ENCODE measurements around the gene PKHD1. TPM values are rescaled to one million over a fixed set of nuclear protein-coding genes. Genes with fewer than 3 reads are reported as not detected.

Gene PKHD1
- total RNA-seq, 1 experiment from 2014 or later: 0.03 TPM

GRCh38 chr6:51812231-51812630 is 275.2 kb downstream of the PKHD1 start:
- no peak for DNase-seq (ENCODE audit: low read depth, low spot score)
- in situ Hi-C loops (cut with HindIII; ENCODE audit: low pct_unique_long_range_greater_than_20kb, low sequenced_read_pairs): no loop called here

DNA sequence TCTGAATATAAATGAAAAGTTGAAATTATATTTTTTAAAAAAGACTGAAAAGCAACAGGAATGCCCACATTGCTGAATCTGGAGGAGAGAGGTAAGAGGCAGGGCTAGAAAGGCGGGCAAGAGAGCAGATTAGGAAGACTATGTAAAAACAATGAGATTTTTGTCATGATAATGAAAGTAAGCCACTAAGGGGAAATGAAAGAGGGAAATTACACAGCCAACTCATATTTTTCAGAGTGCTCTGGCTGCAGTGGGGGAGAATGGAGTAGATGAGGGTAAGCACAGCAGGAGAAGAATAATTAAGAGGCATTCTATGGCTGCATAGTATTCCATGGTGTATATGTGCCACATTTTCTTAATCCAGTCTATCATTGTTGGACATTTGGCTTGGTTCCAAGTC is 281.9 kb downstream of the PKHD1 start:
- in situ Hi-C loops (cut with HindIII; ENCODE audit: low pct_unique_long_range_greater_than_20kb, low sequenced_read_pairs): no loop called here
- no peak for DNase-seq (ENCODE audit: low read depth, low spot score)

- in situ Hi-C loops (cut with HindIII; ENCODE audit: low pct_unique_long_range_greater_than_20kb, low sequenced_read_pairs): no loop called here
- no peak for DNase-seq (ENCODE audit: low read depth, low spot score)
Measured at GRCh38 chr6:51800603-51801002, 286.8 kb downstream of the PKHD1 start.

DNA sequence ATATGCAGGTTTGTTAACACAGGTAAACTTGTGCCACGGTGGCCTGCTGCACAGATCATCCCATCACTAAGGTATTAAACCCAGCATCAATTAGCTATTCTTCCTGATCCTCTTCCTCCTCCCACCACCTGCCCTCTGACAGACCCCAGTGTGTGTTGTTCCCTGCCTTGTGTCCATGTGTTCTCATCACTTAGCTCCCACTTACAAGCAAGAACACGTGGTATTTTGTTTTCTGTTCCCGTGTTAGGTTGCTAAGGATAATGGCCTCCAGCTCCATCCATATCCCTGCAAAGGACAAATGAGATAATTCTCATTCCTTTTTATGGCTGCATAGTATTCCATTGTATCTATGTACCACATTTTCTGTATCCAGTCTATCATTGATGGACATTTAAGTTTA is 294.0 kb downstream of the PKHD1 start:
- in situ Hi-C loops (cut with HindIII; ENCODE audit: low pct_unique_long_range_greater_than_20kb, low sequenced_read_pairs): no loop called here
- DNase-seq (ENCODE audit: low read depth, low spot score): no peak

DNA sequence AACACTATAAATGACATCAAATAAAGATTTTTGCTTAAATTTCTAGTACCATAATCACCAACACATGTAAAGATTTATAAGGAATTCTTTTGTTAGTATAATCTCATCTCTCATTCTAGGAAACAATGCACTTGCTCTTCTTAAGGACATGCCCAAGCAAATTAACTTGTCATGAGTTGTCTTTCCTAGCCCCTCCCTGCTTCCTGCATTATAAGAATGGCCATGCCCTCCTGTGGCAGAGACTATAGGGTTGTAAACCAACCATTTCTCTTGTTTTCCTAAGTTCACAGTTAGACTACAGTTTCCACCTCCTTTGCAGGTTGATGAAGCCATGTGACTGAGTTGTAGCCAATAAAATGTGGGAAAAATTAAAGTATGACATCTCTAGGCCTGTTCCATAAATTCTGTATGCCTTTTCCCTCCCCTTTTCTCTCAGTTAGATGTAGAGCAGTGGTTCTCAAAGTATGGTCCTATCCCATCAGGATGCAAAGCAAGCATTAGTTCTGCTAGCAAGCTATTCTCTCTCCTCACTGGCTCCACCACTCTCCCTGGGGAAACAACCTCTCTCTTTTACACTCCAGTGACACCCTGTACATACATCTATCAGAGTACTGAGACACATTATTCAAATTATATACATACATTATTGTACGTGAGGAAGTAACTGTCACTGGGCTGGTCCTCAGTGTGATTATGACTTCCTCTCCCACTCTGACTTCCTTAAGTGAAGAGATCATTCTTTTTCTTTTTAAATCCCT is 295.0 kb downstream of the PKHD1 start:
- DNase-seq (ENCODE audit: low read depth, low spot score): no peak
- in situ Hi-C loops (cut with HindIII; ENCODE audit: low pct_unique_long_range_greater_than_20kb, low sequenced_read_pairs): no loop called here

GRCh38 chr6:51790946-51791345 is 296.5 kb downstream of the PKHD1 start:
- in situ Hi-C loops (cut with HindIII; ENCODE audit: low pct_unique_long_range_greater_than_20kb, low sequenced_read_pairs): no loop called here
- no peak for DNase-seq (ENCODE audit: low read depth, low spot score)

- in situ Hi-C loops (cut with HindIII; ENCODE audit: low pct_unique_long_range_greater_than_20kb, low sequenced_read_pairs): no loop called here
- DNase-seq (ENCODE audit: low read depth, low spot score): no peak
Measured at GRCh38 chr6:51788121-51788520, 299.3 kb downstream of the PKHD1 start.

- no peak for DNase-seq (ENCODE audit: low read depth, low spot score)
- in situ Hi-C loops (cut with HindIII; ENCODE audit: low pct_unique_long_range_greater_than_20kb, low sequenced_read_pairs): no loop called here
Measured at GRCh38 chr6:51778666-51779065, 308.7 kb downstream of the PKHD1 start.

GRCh38 chr6:51777618-51778017 is 309.8 kb downstream of the PKHD1 start:
- no peak for DNase-seq (ENCODE audit: low read depth, low spot score)
- in situ Hi-C loops (cut with HindIII; ENCODE audit: low pct_unique_long_range_greater_than_20kb, low sequenced_read_pairs): no loop called here

DNA sequence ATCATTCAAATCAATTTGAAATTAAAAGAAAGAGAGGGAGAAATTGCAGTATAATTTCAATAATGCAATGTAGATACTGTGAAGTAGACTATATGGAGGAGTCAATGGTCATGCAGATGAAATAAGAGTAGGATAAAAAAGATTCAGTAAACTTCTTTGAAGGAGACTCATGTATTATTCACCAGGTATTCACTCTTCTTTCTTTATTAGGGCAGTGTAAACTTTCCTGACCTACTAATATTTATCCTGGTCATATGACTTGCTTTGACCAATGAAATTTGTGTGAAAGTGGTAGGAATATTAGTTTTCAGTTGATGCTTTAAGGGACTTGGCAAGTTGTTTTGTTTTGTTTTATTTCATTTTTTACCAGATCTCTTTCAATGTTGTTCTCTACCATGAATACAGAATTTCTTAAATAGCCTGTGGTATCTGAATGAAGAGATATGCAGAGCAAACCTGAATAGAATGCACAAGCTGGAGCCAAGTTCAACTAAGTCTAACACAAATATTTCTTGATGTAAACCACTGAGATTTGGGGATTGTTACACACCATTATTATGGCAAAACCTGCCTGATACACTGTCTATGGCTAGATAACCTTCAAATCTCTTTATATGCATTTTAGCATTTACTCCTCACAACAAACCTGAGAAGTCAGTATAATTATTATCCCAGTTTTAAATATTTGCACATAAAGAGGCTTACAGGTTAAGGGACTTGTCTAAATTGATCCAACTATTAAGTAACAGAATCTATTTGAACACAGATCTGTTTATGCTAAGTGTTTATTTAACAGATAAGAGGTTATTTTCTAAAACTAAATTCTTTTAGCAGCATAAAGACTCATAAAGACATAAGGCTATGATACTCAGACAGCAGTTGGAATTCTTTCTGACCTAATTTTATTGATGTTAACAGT is 311.2 kb downstream of the PKHD1 start:
- DNase-seq (ENCODE audit: low read depth, low spot score): no peak
- in situ Hi-C loops (cut with HindIII; ENCODE audit: low pct_unique_long_range_greater_than_20kb, low sequenced_read_pairs): no loop called here

DNA sequence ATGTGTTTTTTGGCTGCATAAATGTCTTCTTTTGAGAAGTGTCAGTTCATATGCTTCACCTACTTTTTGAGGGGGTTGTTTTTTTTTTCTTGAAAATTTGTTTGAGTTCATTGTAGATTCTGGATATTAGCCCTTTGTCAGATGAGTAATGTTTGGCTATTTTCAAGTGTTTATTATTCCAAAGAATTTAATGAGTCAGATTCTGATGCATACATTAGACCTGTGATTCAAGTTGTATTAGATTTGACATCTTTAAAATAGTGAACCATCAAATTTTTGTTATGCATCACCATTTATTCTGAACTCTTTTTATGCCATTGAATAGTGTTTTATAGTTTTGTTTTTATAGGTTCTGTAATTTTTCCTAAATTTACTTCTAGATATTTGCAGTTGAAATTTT is 319.3 kb downstream of the PKHD1 start:
- DNase-seq (ENCODE audit: low read depth, low spot score): no peak
- in situ Hi-C loops (cut with HindIII; ENCODE audit: low pct_unique_long_range_greater_than_20kb, low sequenced_read_pairs): no loop called here

- DNase-seq (ENCODE audit: low read depth, low spot score): no peak
- in situ Hi-C loops (cut with HindIII; ENCODE audit: low pct_unique_long_range_greater_than_20kb, low sequenced_read_pairs): no loop called here
Measured at GRCh38 chr6:51765230-51765629, 322.2 kb downstream of the PKHD1 start.

GRCh38 chr6:51753635-51754034 is 333.8 kb downstream of the PKHD1 start:
- peak; percentile 61 for DNase-seq (ENCODE audit: low read depth, low spot score)
- in situ Hi-C loops (cut with HindIII; ENCODE audit: low pct_unique_long_range_greater_than_20kb, low sequenced_read_pairs): no loop called here

DNA sequence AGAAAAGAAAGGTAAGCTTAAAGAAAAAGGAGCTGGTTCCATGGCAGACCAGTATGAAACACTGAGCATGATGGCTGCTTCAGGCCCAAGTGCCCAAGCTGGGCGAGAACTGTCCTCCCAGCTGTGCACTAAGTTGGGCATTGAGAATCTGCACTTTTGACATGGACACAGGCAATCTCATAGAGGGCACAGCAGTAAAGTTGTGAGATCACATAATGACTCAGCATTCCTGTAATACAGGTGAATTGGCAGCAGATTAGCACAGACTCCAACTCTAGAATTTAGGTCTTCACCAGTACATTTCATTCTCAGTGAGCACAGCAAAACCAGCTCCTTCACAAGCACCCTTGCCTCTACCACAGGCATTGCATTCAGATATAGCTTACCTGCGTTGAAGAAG is 343.4 kb downstream of the PKHD1 start:
- in situ Hi-C loops (cut with HindIII; ENCODE audit: low pct_unique_long_range_greater_than_20kb, low sequenced_read_pairs): no loop called here

GRCh38 chr6:51740658-51741057 is 346.8 kb downstream of the PKHD1 start:
- no peak for DNase-seq (ENCODE audit: low read depth, low spot score)
- in situ Hi-C loops (cut with HindIII; ENCODE audit: low pct_unique_long_range_greater_than_20kb, low sequenced_read_pairs): no loop called here

More for the DNA sequence above, 343.4 kb downstream of the PKHD1 start:
- DNase-seq (ENCODE audit: low read depth, low spot score): no peak

DNA sequence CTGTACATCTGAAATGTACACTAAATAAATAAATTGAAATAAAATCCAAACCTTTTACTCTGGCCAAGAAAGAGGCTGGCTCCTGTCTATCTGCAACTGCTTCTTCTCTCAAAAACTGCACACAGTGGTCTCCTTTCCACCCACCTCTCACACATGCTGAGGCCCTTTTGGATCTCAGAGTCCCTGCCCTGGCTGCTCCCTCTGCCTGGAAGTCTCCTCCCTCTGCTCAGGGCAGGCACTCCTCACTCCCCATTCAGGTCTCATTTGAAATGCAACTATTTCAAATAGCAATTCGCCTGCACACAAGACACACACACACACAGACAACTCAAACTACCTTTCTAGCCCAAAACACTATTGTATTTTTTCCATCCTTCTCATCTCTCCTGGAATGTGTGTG is 348.8 kb downstream of the PKHD1 start:
- DNase-seq (ENCODE audit: low read depth, low spot score): no peak
- in situ Hi-C loops (cut with HindIII; ENCODE audit: low pct_unique_long_range_greater_than_20kb, low sequenced_read_pairs): no loop called here

GRCh38 chr6:51737580-51738360 is 349.6 kb downstream of the PKHD1 start:
- in situ Hi-C loops (cut with HindIII; ENCODE audit: low pct_unique_long_range_greater_than_20kb, low sequenced_read_pairs): no loop called here
- no peak for DNase-seq (ENCODE audit: low read depth, low spot score)

- in situ Hi-C loops (cut with HindIII; ENCODE audit: low pct_unique_long_range_greater_than_20kb, low sequenced_read_pairs): no loop called here
- DNase-seq (ENCODE audit: low read depth, low spot score): peak; percentile 1
Measured at GRCh38 chr6:51725155-51725554, 362.3 kb downstream of the PKHD1 start.

All from SK-MEL-5 (cell line).